HG03521 (cell line): ENCODE results near the gene ATF6B.
"Not testable (repeated sequence)": the region's sequence is repeated elsewhere in the genome, so short reads cannot be mapped to it uniquely, and the experiment has no call there.

Experiments
- ATAC-seq: cut with Tn5 transposase; IDR thresholded peaks from one replicate; pipeline ENCODE4 v1.9.1; 2021; ENCODE audit warnings: mild to moderate bottlenecking, moderate library complexity; ENCODE audit not compliant: unreplicated experiment

ATF6B gene

DNA sequence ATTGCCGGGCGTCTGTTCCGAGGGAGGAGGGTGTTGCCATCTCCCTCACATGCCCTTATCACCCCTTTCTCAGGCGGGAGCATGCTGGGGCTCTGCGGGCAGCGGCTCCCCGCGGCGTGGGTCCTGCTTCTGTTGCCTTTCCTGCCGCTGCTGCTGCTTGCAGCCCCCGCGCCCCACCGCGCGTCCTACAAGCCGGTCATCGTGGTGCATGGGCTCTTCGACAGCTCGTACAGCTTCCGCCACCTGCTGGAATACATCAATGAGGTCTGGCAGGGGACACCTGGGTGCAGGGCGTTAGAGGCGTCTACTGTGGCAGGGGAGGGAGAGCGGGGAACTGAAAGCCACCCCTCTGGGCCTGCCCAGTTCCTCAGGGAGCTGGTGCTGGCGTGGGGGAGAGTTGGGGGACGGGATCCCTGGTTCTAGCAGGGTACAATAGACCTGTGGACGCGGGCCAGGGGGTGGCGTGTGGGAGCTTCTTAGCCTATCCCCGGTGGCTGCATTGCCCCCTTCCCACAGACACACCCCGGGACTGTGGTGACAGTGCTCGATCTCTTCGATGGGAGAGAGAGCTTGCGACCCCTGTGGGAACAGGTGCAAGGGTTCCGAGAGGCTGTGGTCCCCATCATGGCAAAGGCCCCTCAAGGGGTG, 26.6 kb upstream of the ATF6B start:
- peak; percentile 50 for ATAC-seq

DNA sequence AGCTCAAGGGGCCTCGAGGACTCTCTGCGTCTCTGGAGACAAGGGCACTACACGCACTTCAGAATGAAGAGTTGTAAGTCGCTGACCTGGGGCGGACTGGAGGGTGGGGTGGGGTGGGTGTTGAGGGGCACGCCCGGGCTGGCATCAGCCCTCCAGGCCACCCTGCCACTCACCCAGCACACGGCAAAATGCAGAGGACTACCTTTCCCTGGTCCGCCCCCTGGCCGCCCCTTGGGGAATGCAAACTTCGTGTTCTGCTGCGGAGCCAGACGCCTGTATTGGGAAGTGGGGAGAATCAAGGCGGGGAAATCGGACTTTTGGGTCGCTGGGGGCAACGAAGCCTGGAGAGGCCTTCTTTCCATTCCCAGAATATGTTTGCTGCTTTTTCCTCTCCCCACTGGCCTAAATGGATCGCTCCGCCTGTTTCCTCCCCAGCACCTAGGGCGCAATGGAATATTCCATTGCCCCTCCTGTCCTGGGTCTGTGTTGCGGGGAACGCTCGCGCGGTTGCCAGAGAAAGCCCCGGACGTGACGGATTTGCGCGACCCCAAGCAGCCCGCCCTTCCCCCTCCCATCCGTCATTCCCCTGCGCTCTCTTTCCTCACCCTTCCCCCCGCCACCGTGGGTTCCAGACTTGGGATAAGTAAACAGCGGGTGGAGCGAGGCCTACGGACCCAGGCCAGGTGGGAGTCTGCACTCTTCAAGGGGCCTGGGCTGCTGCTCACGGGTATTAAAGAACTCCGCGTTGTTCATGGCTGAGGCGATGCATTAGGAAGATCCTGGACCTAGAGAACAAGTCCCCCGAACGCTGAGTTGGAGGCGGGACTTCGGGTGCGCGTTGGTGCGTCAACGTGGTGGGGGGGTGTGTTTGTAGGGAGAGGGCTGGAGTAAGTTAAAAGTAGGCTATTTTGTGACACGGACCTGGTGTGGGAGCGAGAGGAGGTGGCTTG, 25.8 kb upstream of the ATF6B start, which contains the start of gene PPT2:
TSS of gene PPT2 (plus strand) at position 578 of the 950 bp plus-strand sequence. CDS start 454 bp downstream, outside the sequence.
- peak; percentile 24 for ATAC-seq

- no peak for ATAC-seq
Measured at GRCh38 chr6:32152769-32153563, 24.9 kb upstream of the ATF6B start.

- ATAC-seq, result no peak
Measured at GRCh38 chr6:32151863-32152768, 24.1 kb upstream of the ATF6B start, which contains the start of gene PRRT1. TSS of gene PRRT1 (minus strand) at chr6:32151939. CDS start at chr6:32151827, 112 bp downstream.

GRCh38 chr6:32151181-32151862, 23.3 kb upstream of the ATF6B start:
- ATAC-seq, result no peak

GRCh38 chr6:32149932-32150870, 22.2 kb upstream of the ATF6B start:
- no peak for ATAC-seq

GRCh38 chr6:32149092-32149755, 21.2 kb upstream of the ATF6B start:
- ATAC-seq, result no peak

DNA sequence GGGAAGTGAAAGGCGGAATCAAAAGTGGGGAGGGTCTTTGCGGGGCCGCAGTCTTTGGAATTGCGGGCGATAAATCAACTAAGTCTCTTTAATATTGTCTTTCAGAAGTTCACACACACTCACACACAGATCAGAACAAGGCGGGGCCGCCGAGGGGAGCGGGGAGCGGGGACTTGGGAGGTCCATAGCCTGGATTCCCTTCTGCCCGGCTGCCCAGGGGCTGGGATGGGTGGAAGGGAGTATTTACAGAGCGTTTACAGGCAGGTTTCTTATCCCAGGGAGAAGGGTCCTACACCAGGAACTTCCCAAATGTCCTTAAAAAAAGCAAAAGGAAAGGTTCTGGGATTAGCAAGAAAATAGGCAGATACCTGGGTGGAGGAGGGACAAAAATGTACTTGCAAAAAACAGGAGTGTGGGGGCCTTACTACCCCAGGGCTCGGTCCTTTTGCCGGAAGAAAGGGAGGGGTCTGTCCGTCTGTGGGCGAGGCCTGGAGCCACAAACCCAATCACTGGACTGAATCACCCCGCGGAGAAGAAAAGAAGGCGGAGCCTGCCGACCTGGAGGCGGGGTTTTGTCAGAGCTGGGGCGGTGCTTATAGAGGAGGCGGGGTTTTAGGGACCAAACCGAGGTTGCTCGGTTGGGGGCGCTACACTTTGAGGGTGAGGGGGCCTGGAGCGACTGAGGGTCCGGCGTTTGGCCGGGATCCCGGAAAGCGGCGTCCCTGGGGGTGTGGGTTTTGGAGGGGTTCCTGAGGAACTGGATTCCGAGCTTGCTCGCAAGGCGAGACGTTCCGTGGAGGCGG, 20.4 kb upstream of the ATF6B start:
- ATAC-seq, result no peak

DNA sequence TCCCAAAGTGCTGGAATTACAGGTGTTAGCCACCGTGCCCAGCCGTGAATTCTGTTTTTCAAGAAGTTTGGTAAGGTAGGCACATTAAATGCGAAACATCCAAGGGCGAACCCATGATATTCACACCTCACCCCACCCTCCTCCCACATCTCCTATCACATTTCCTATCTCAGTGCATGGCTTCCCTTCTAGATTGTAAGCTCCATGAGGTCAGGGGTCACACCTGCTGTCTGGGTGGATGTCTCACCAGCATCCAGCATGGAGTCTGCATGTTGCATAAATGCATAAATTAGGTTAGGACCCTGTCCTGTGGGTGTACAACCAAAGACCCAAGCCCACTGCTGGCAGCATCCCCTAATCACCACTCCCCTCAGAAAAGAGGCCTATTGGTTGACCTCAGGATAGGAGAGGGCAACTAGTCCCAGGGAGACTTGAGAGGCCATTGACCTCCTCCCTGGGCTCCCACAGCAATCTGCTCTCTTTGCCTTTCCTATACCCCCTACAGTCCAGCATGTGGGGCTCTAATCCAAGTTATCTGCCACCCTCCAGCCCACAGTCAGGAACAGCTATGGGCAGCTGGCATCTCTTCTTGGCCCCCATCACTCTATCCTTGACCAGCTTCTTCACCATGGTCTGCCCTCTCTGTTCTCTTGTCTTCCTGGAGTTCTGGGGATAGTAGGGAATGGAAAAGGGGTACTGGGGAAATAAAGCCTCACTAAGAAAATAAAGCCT, 19.5 kb upstream of the ATF6B start:
- ATAC-seq, result no peak

DNA sequence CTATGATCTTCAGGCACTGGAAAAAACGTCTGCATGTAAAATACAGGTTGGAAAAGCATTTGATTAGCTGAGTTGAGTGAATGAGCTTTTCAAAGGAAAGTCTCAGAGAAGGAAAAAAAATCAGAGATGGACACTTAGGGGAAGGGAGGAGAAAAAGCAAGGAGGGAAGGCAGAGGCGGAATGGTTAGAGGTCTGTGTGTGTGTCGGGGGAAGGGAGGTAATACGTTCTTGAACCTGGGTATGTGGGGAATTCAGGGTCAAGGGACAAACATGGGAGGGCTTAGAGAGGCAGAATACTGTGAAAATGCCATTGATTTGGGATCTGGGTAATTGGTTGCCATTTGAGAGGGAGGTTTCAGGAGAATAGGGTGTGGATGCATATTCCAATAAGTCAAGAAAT, 18.6 kb upstream of the ATF6B start:
- no peak for ATAC-seq

DNA sequence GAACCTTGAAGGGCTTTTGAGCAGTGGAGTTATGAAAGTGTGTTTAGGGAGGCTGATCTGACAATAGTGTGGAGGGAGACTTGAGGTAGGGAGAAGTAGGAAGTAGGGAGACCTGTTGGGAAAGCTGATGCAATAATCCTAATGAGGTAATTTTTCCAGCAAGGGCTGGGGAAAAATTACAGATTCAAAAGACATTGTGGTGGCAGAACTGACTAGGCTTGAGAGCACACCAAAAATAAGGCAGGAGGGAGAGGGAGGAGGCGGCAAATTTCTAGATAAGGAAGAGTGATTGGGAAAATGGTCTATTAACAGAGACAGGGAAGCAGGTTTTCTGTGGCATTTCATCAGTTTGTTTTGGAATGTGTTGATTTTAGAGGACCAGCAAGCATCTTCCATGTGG, 18.2 kb upstream of the ATF6B start:
- ATAC-seq, result no peak

DNA sequence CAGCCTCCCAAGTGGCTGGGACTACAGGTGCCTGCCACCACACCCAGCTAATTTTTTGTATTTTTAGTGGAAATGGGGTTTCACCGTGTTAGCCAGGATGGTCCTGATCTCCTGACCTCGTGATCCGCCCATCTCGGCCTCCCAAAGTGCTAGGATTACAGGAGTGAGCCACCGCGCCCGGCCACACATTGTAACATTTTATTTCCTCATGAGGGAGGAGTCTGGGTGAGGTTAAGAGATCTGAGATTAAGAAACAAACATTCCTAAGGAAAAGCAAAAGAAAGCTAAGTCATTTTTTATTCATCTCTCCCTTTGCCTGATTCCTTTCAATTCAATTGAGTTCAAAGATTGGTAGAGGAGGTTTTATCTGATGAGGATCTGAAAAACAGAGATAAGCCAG, 16.2 kb upstream of the ATF6B start:
- ATAC-seq, result not testable (repeated sequence)

GRCh38 chr6:32140420-32141046, 12.5 kb upstream of the ATF6B start:
- no peak for ATAC-seq

DNA sequence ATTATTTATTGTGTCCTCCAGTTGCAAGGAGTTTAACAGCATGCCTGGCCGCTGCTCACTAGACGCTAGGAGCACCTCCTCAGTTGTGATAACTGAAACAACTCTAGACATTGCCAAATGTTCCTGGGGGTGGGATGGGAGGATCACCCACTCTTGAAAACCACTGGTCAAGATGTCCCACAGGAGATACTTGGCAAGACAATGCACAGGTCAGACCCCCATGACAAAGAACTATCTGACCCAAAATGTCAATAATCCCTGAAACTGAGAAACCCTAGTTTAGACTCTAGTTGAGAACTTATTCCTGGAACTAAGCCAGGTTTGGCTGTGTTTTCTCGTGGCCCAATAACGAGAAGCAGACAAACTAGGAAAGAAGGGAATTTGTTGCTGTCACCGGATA, 11.5 kb upstream of the ATF6B start:
- no peak for ATAC-seq

DNA sequence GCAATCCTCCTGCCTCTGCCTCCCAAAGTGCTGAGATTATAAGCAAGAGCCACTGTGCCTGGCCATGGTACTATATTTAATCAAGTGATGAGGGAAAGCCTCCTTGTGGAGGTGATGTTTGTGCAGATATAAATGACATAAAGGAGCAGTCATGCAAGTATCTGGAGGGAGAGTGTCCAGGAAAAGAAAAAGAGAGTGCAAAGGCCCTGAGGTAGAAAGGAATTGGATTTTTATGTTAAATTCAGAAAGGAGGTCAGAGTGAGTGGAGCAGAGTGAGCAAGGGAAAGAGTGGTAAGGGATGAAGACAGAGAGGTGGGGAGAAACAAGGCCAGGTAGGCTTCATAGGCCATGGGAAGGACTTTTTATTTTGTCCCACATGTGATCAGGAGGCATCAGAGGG, 9.4 kb upstream of the ATF6B start:
- ATAC-seq, result no peak

GRCh38 chr6:32133786-32134185, 5.7 kb upstream of the ATF6B start:
- no peak for ATAC-seq
